ENCODE measurements around the gene ITSN2.

DNA sequence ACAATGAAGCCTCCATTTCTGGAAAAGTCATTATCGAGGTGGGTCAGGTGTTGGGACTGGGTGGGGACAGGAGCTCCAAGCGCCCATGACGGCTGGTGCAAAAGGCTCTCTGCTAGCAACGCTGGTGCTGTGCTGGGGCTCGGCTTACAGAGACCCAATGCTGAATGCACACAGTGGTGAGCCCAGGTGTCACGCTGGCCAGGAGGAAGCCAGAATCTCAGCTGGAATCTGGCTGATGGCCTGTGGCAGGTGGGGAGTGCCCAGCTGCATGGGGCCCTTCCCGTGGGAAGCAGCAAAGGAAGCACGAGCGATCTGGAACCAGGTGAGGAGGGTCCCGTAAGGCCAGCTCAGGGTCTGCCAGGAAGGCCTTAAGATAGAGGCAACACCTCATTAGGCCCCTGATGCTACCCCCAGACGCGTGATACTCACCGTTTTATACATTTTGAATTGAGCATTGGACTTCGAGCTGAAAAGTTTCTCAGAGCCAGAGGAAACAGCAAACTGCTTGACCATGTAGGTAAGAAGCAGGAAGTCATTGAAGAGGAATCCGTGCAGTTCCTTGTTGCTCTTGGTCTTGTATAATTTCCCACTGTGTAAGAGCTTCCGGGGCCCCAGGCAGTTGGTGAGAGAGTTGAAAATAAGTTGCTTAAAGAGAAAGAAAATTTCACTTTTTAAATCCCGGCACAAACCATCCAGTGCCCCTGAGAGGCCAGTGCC, 150.8 kb downstream of the ITSN2 start:
- TF ChIP-seq, protein P1, sequence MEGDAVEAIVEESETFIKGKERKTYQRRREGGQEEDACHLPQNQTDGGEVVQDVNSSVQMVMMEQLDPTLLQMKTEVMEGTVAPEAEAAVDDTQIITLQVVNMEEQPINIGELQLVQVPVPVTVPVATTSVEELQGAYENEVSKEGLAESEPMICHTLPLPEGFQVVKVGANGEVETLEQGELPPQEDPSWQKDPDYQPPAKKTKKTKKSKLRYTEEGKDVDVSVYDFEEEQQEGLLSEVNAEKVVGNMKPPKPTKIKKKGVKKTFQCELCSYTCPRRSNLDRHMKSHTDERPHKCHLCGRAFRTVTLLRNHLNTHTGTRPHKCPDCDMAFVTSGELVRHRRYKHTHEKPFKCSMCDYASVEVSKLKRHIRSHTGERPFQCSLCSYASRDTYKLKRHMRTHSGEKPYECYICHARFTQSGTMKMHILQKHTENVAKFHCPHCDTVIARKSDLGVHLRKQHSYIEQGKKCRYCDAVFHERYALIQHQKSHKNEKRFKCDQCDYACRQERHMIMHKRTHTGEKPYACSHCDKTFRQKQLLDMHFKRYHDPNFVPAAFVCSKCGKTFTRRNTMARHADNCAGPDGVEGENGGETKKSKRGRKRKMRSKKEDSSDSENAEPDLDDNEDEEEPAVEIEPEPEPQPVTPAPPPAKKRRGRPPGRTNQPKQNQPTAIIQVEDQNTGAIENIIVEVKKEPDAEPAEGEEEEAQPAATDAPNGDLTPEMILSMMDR (IDR thresholded peaks at IDR 0.05; ENCODE audit: control extremely low read depth in 1 of 3, insufficient read depth in 1 of 3, low read depth in 1 of 3, low read length in 3 of 3): no peak
- TF ChIP-seq TCF12 (IDR thresholded peaks at IDR 0.05; ENCODE audit: low read depth, low read length) (no peak), CTBP2 (IDR thresholded peaks at IDR 0.05; ENCODE audit: borderline replicate concordance, insufficient read depth, insufficient read length, low read length) (no peak), BCL11A (IDR thresholded peaks at IDR 0.05; ENCODE audit: low read depth in 2 of 2, low read length in 2 of 2) (no peak), EP300 (IDR thresholded peaks at IDR 0.05; ENCODE audit: borderline replicate concordance in 1 of 2, low read depth in 2 of 2, low read length in 2 of 2) (no peak), SP1 (IDR thresholded peaks at IDR 0.05; ENCODE audit: low read depth, low read length) (no peak), ZNF274 (IDR thresholded peaks at IDR 0.05; ENCODE audit: borderline replicate concordance, extremely low read depth, low read length) (no peak), RFX5 (IDR thresholded peaks at IDR 0.05; ENCODE audit: borderline replicate concordance, low read depth, low read length) (no peak), TEAD4 (IDR thresholded peaks at IDR 0.05; ENCODE audit: low read depth, low read length) (no peak), POLR2AphosphoS5 (IDR thresholded peaks at IDR 0.05; ENCODE audit: low read depth, low read length) (no peak), GABPA (IDR thresholded peaks at IDR 0.05; ENCODE audit: borderline replicate concordance, insufficient read depth, low read length) (no peak), POLR2A (IDR thresholded peaks at IDR 0.05; ENCODE audit: control extremely low read depth in 1 of 2, low read depth in 2 of 2, low read length in 2 of 2) (no peak)
- TF ChIP-seq, protein P2, sequence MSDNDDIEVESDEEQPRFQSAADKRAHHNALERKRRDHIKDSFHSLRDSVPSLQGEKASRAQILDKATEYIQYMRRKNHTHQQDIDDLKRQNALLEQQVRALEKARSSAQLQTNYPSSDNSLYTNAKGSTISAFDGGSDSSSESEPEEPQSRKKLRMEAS (IDR thresholded peaks at IDR 0.05): no peak

Measured in H1 (cell line).